ENCODE data around the gene MALL.

GRCh38 chr2:110103061-110103961 lies 12.3 kb downstream of the MALL start:
- TF ChIP-seq CTCF (IDR thresholded peaks at IDR 0.05): no peak
- no peak for TF ChIP-seq EP300 (IDR thresholded peaks at IDR 0.05)
- TF ChIP-seq POLR2A (IDR thresholded peaks at IDR 0.05): no peak

Data from tibial nerve (tissue), 4 donors.